Endothelial cell of umbilical vein (primary cell): ENCODE measurements around the gene FGF10. TPM values are rescaled to one million over a fixed set of nuclear protein-coding genes. Genes with fewer than 3 reads are reported as not detected.

ENCODE experiments used
- BruUV-seq: library from RNA; stranded (reverse); fragments of 400-500 nt; replicated peaks from 2 replicates; lab custom pipeline; 2021; lab: Mats Ljungman, UMichigan
- CTCF ChIA-PET: fragments of 300-600, 350-600 bp; sonication (Branson Sonifier 250); formaldehyde crosslinking; loops from one replicate; lab custom pipeline; 2021; ENCODE audit warnings: antibody characterized with exemption, inconsistent platforms; lab: Charles Lee
- POLR2A ChIA-PET: fragments of 300-600, 350-600 bp; sonication (Branson Sonifier 250); formaldehyde crosslinking; loops from one replicate; lab custom pipeline; 2021; ENCODE audit warnings: antibody characterized with exemption, inconsistent platforms; lab: Charles Lee
- DNase-seq: peaks from one replicate; pipeline ENCODE4 v3.0.0-alpha.2; 2011; ENCODE audit warnings: low read depth, low spot score
- FAIRE-seq: peaks from 2 replicates; lab custom pipeline; 2011; peaks lifted over from hg19 to GRCh38; lab: Jason Lieb, UNC
- H2AFZ ChIP-seq: 2 replicates; pipeline ENCODE4 v1.6.0; 2012; ENCODE audit warnings: low read depth, low read length, control low read depth, inconsistent platforms
- H3K27ac ChIP-seq: 2 replicates; pipeline ENCODE4 v1.5.1; 2011; ENCODE audit warnings: low read depth, mild to moderate bottlenecking, control low read depth, low read length, moderate library complexity; ENCODE audit not compliant: insufficient read depth
- H3K27me3 ChIP-seq, 2 experiments: 2 replicates each; pipeline versions ENCODE4 v1.6.0 to v1.6.1; 2011; ENCODE audit warnings: low read length in 2 of 2, mixed read lengths in 1 of 2; ENCODE audit not compliant: control insufficient read depth in 2 of 2, insufficient read depth in 2 of 2
- H3K36me3 ChIP-seq, 2 experiments: 2 replicates in 1 of 2; 3 replicates in 1 of 2; pipeline ENCODE4 v1.5.1; 2011; ENCODE audit warnings: low read length in 2 of 2, mild to moderate bottlenecking in 1 of 2, moderate library complexity in 1 of 2; ENCODE audit not compliant: control insufficient read depth in 2 of 2, insufficient read depth in 2 of 2; ENCODE audit errors: extremely low read depth in 1 of 2
- H3K4me1 ChIP-seq: 3 replicates; pipeline ENCODE4 v1.5.1; 2011; ENCODE audit warnings: mild to moderate bottlenecking, low read length; ENCODE audit not compliant: control insufficient read depth, insufficient read depth; ENCODE audit errors: extremely low read depth
- H3K4me2 ChIP-seq: 2 replicates; pipeline ENCODE4 v1.6.1; 2011; ENCODE audit warnings: low read length, control low read depth, mixed read lengths; ENCODE audit not compliant: insufficient read depth
- H3K4me3 ChIP-seq, 3 experiments: fragments of 200-600 bp in 1 of 3; sonication (generic), shearing (Covaris generic) in 1 of 3; replicated peaks in 1 of 3; 2 replicates each; pipeline ENCODE4 v1.5.1; 2011 to 2016; ENCODE audit warnings: control low read depth in 3 of 3, low read length in 3 of 3, mild to moderate bottlenecking in 2 of 3, inconsistent platforms in 1 of 3, low read depth in 1 of 3, moderate library complexity in 1 of 3; ENCODE audit not compliant: insufficient read depth in 1 of 3
- H3K79me2 ChIP-seq: 2 replicates; pipeline ENCODE4 v1.6.0; 2012; ENCODE audit warnings: low read length, inconsistent platforms; ENCODE audit not compliant: control insufficient read depth, insufficient read depth
- H3K9ac ChIP-seq: replicated peaks from 2 replicates; pipeline ENCODE3; 2011; ENCODE audit warnings: low read length, control low read depth; ENCODE audit not compliant: insufficient read depth; ENCODE audit errors: extremely low read depth
- H3K9me1 ChIP-seq: replicated peaks from 3 replicates; pipeline ENCODE4 v1.6.0; 2011; ENCODE audit warnings: mild to moderate bottlenecking, low read length; ENCODE audit not compliant: control insufficient read depth, insufficient read depth; ENCODE audit errors: extremely low read depth
- H3K9me3 ChIP-seq: replicated peaks from 2 replicates; pipeline ENCODE4 v1.5.1; 2012; ENCODE audit warnings: low read length, inconsistent platforms; ENCODE audit not compliant: control insufficient read depth, insufficient read depth
- H4K20me1 ChIP-seq: replicated peaks from 2 replicates; pipeline ENCODE3; 2011; ENCODE audit warnings: mild to moderate bottlenecking, low read length; ENCODE audit not compliant: control insufficient read depth, insufficient read depth; ENCODE audit errors: extremely low read depth
- CTCF ChIP-seq, 2 donors: IDR thresholded peaks; 1 replicate in 1 of 2; 2 replicates in 1 of 2; pipeline ENCODE4 v1.5.1; 2011; ENCODE audit warnings: low read length in 2 of 2, mild to moderate bottlenecking in 2 of 2, moderate library complexity in 2 of 2, control low read depth in 1 of 2, inconsistent platforms in 1 of 2, low read depth in 1 of 2; ENCODE audit not compliant: insufficient read depth in 1 of 2; ENCODE audit errors: extremely low read depth in 1 of 2
- EZH2 ChIP-seq: IDR thresholded peaks from 2 replicates; pipeline ENCODE4 v1.6.1; 2012; ENCODE audit warnings: borderline replicate concordance, low read depth, mild to moderate bottlenecking, moderate library complexity, low read length, inconsistent platforms; ENCODE audit not compliant: severe bottlenecking
- FOS ChIP-seq: IDR thresholded peaks from 2 replicates; pipeline ENCODE4 v1.6.1; 2011; ENCODE audit warnings: mild to moderate bottlenecking, low read length, moderate library complexity, borderline replicate concordance; ENCODE audit not compliant: insufficient read depth
- GATA2 ChIP-seq: IDR thresholded peaks from 2 replicates; pipeline ENCODE4 v1.7.0; 2011; ENCODE audit warnings: low read depth, mild to moderate bottlenecking, moderate library complexity, mixed read lengths, low read length; ENCODE audit not compliant: insufficient read length, insufficient read depth
- JUN ChIP-seq: IDR thresholded peaks from 2 replicates; pipeline ENCODE4 v1.6.1; 2011; ENCODE audit warnings: borderline replicate concordance, low read depth; ENCODE audit not compliant: insufficient read length, insufficient read depth
- MAX ChIP-seq: IDR thresholded peaks from 2 replicates; pipeline ENCODE4 v1.6.1; 2011; ENCODE audit not compliant: insufficient read depth, insufficient read length
- MYC ChIP-seq: IDR thresholded peaks from one replicate; pipeline ENCODE4 v1.6.1; 2011; ENCODE audit warnings: mild to moderate bottlenecking, low read depth, low read length
- POLR2A ChIP-seq: IDR thresholded peaks from 2 replicates; pipeline ENCODE4 v1.6.1; 2012; ENCODE audit warnings: low read depth, mild to moderate bottlenecking, control low read depth, low read length
- POLR2AphosphoS5 ChIP-seq: IDR thresholded peaks from 2 replicates; pipeline ENCODE4 v1.6.1; 2012; ENCODE audit warnings: low read depth, mild to moderate bottlenecking, control low read depth, low read length, moderate library complexity; ENCODE audit not compliant: insufficient read depth
- dilution Hi-C: fragments of 300-500 bp; cut with MboI; formaldehyde crosslinking; loops from one replicate; pipeline ENCODE4 v1.15.0; 2019; ENCODE audit warnings: low sequenced_read_pairs; ENCODE audit not compliant: extremely low pct_ligation_motif_present
- intact Hi-C: fragments of 100-400 bp; cut with micrococcal nuclease; formaldehyde crosslinking; loops from one replicate; pipeline ENCODE4 v1.10.0; 2022
- polyA plus RNA-seq, 4 experiments: library from polyadenylated mRNA; depleted of rRNA in 3 of 4; stranded (reverse) in 3 of 4; unstranded in 1 of 4; fragments of >200 nt; gene quantifications; 2 replicates each; pipeline versions ENCODE4 v1.2.1 to v1.2.3, GENCODE V29; 2011 to 2012; ENCODE audit warnings: missing spikeins in 1 of 4
- total RNA-seq: library from RNA; stranded (reverse); gene quantifications from 2 replicates; pipeline ENCODE4 v1.2.3, GENCODE V29; 2021

The FGF10 gene
- total and polyA plus RNA-seq, 2 donors (not counting 3 experiments of a cell fraction or from before 2014, with no cell fraction given): not detected

DNA sequence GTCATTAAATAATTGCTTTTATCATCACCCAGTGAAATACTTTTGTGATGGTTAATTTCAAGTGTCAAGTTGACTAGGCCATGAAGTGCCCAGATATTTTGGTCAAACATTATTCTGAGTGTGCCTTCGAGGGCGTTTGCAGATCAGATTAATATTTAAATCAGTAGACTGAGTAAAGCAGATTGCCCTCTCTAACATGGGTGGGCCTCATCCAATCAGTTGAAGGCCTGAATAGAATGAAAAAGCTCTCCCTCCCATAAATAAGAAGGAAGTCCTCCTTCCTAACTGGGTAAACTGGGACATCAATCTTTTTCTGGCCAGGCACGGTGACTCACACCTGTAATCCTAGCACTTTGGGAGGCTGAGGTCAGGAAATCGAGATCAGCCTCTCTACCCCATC lies 12.4 kb upstream of the FGF10 start:
- Histone ChIP-seq H3K9ac (no peak overlapping the region), H3K9me3 (no peaks in the 10 kb centered on the region), H4K20me1 (no peaks in the 10 kb centered on the region), H3K4me1 (no peaks in the 10 kb centered on the region), H2AFZ (no peak overlapping the region), H3K4me3 (no peak overlapping the region), H3K27me3 (no peaks in the 10 kb centered on the region), H3K27ac (no peak overlapping the region), H3K4me2 (no peak overlapping the region), H3K36me3 (no peaks in the 10 kb centered on the region), H3K9me1 (no peaks in the 10 kb centered on the region), H3K79me2 (no peaks in the 10 kb centered on the region)
- dilution Hi-C loops: no loop called here
- FAIRE-seq (no peak), DNase-seq (no peak)
- ChIA-PET POLR2A (no interaction called here), CTCF (no interaction called here)
- TF ChIP-seq GATA2 (no peak), POLR2A (no peak), EZH2 (no peak), MAX (no peak), JUN (no peak), POLR2AphosphoS5 (no peak)
- intact Hi-C loops: no loop called here
- no TSS peak for BruUV-seq

DNA sequence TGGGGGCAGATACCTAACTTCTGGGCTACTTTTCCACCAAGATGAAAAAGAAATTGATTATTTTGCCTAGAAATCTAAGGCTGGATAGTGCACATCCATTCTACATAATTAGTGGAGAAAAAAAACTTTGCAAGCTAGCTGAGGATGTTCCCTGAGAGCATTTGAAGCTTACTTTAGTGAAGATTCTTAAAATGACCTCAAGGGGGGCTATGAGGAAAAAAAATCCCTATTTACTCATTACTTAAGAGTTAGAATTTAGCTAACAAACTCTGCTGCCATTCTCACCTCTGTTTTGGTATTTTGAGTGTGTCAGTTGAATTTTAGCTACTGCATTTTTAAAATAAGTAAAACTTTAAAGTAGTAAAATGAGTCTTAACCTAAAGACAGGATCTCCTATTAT lies 9.2 kb upstream of the FGF10 start:
- ChIA-PET POLR2A (no interaction called here), CTCF (no interaction called here)
- dilution Hi-C loops (no loop called here), intact Hi-C loops (no loop called here)
- Histone ChIP-seq H3K9me3 (no peaks in the 10 kb centered on the region), H3K4me1 (no peaks in the 10 kb centered on the region), H3K27ac (no peak overlapping the region), H3K27me3 (no peaks in the 10 kb centered on the region), H3K4me3 (no peak overlapping the region), H3K79me2 (no peaks in the 10 kb centered on the region), H4K20me1 (no peaks in the 10 kb centered on the region), H2AFZ (no peak overlapping the region), H3K9me1 (no peaks in the 10 kb centered on the region), H3K4me2 (no peak overlapping the region), H3K9ac (no peak overlapping the region), H3K36me3 (no peaks in the 10 kb centered on the region)
- TF ChIP-seq MAX (no peak), FOS (no peak), MYC (no peak), JUN (no peak), CTCF (IDR thresholded peaks at IDR 0.05; ENCODE audit: extremely low read depth in 1 of 2, insufficient read depth in 1 of 2, low read depth in 1 of 2, low read length in 2 of 2) (no peak), EZH2 (no peak), POLR2A (no peak)
- DNase-seq (no peak), FAIRE-seq (no peak)
- BruUV-seq: no TSS peak
